GM12891 (cell line): ENCODE results near the gene RAB6B.

Experiments
- POLR2A ChIP-seq: IDR thresholded peaks from 2 replicates; pipeline ENCODE4 v1.6.1; 2011; ENCODE audit warnings: low read depth, low read length, control low read depth
- POLR2AphosphoS5 ChIP-seq: IDR thresholded peaks from 2 replicates; pipeline ENCODE4 v1.6.1; 2011; ENCODE audit warnings: low read depth, low read length, control low read depth
- POU2F2 ChIP-seq: IDR thresholded peaks from 2 replicates; pipeline ENCODE4 v1.6.1; 2011; ENCODE audit warnings: low read depth, mild to moderate bottlenecking, control low read depth, low read length, moderate library complexity
- SPI1 ChIP-seq: IDR thresholded peaks from 2 replicates; pipeline ENCODE4 v1.6.1; 2011; ENCODE audit warnings: low read depth, low read length, control low read depth
- TAF1 ChIP-seq: IDR thresholded peaks from 2 replicates; pipeline ENCODE4 v1.6.1; 2011; ENCODE audit warnings: low read depth, low read length, control low read depth

- TF ChIP-seq POLR2A, result no peak
- no peak for TF ChIP-seq POLR2AphosphoS5
- no peak for TF ChIP-seq POU2F2
- no peak for TF ChIP-seq TAF1
- no peak for TF ChIP-seq SPI1
Measured at GRCh38 chr3:133841196-133841595, 54.5 kb downstream of the RAB6B start.
